ENCODE measurements around the gene RABGAP1L. TPM values are rescaled to one million over a fixed set of nuclear protein-coding genes. Genes with fewer than 3 reads are reported as not detected.

RABGAP1L gene
- polyA plus RNA-seq, 3 donors: 35.2 to 75.3 (median 63.3) TPM

DNA sequence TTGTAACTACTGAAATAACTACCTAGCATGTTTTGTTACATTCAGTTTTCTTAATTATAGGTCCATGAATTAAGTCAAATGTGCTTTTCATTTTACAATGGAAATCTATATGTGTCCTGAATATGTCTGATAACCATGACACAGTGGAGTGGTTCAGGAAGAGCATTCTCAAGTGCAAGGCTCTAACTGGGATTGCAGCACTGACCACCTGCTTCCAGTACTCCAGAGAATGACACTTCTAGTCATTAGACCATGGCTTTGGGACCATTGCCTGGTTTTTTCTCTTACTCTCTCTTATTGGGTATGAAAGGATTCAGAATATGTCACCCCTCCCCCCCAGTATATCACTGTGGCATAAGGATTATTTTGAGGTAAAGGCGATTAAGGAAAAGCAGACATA, 635.5 kb downstream of the RABGAP1L start:
- Mint-ChIP-seq H3K4me1 (peaks cover 5% of the 10 kb centered on the region), H3K9me3 (no peaks in the 10 kb centered on the region), H3K27me3 (ENCODE audit: low read depth in 3 of 3) (peaks cover 0 to 3% (median 0%) of the 10 kb centered on the region in 3 donors), H3K36me3 (no peaks in the 10 kb centered on the region), H3K4me3 (no peak overlapping the region), H3K27ac (no peak overlapping the region)
- no peaks in the 10 kb centered on the region for H4K20me1 ChIP-seq (ENCODE audit: insufficient read depth, low read length)
- no peak overlapping the region for H2AFZ ChIP-seq (ENCODE audit: insufficient read depth, low read depth, low read length, poor library complexity, severe bottlenecking)
- no peaks in the 10 kb centered on the region for H3K79me2 ChIP-seq (ENCODE audit: insufficient read depth, low read length)
- no peak overlapping the region for H3K27ac ChIP-seq (ENCODE audit: low read depth in 1 of 2, low read length in 2 of 2)
- no peak for TF ChIP-seq CTCF (IDR thresholded peaks at IDR 0.05)
- H3K9ac ChIP-seq (ENCODE audit: insufficient read depth, low read length, poor library complexity, severe bottlenecking): no peak overlapping the region
- WGBS (ENCODE audit: insufficient coverage): no CpG with 5 or more reads among the region's 1 CpG
- H3K4me1 ChIP-seq (ENCODE audit: control insufficient read depth in 1 of 2, insufficient read depth in 2 of 2, low read length in 2 of 2): peaks cover 7 to 8% of the 10 kb centered on the region in 2 donors
- no peaks in the 10 kb centered on the region for H3K27me3 ChIP-seq (ENCODE audit: control insufficient read depth in 2 of 2, insufficient read depth in 2 of 2, low read length in 2 of 2)
- intact Hi-C loops (cut with micrococcal nuclease): no loop called here
- no peak for DNase-seq
- H3K4me3 ChIP-seq (replicated peaks in 1 of 3; ENCODE audit: low read depth in 2 of 3, low read length in 3 of 3): no peak overlapping the region
- no peak overlapping the region for H3K4me2 ChIP-seq (replicated peaks; ENCODE audit: extremely low read depth, low read length, poor library complexity, severe bottlenecking)
- H3K36me3 ChIP-seq (replicated peaks in 1 of 2; ENCODE audit: control insufficient read depth in 1 of 2, insufficient read depth in 2 of 2, low read length in 2 of 2): no peaks in the 10 kb centered on the region
- no peaks in the 10 kb centered on the region for H3K9me3 ChIP-seq (replicated peaks in 1 of 2; ENCODE audit: control insufficient read depth in 1 of 2, insufficient read depth in 1 of 2, low read length in 2 of 2)

- Histone ChIP-seq H2AFZ (ENCODE audit: insufficient read depth, low read depth, low read length, poor library complexity, severe bottlenecking) (no peak overlapping the region), H3K4me3 (replicated peaks in 1 of 3; ENCODE audit: low read depth in 2 of 3, low read length in 3 of 3) (no peak overlapping the region), H3K4me2 (replicated peaks; ENCODE audit: extremely low read depth, low read length, poor library complexity, severe bottlenecking) (no peak overlapping the region), H3K9ac (ENCODE audit: insufficient read depth, low read length, poor library complexity, severe bottlenecking) (no peak overlapping the region), H3K27ac (ENCODE audit: low read depth in 1 of 2, low read length in 2 of 2) (no peak overlapping the region), H3K79me2 (ENCODE audit: insufficient read depth, low read length) (no peaks in the 10 kb centered on the region), H3K36me3 (replicated peaks in 1 of 2; ENCODE audit: control insufficient read depth in 1 of 2, insufficient read depth in 2 of 2, low read length in 2 of 2) (no peaks in the 10 kb centered on the region), H3K27me3 (ENCODE audit: control insufficient read depth in 2 of 2, insufficient read depth in 2 of 2, low read length in 2 of 2) (no peaks in the 10 kb centered on the region), H3K9me3 (replicated peaks in 1 of 2; ENCODE audit: control insufficient read depth in 1 of 2, insufficient read depth in 1 of 2, low read length in 2 of 2) (no peaks in the 10 kb centered on the region), H4K20me1 (ENCODE audit: insufficient read depth, low read length) (no peaks in the 10 kb centered on the region), H3K4me1 (ENCODE audit: control insufficient read depth in 1 of 2, insufficient read depth in 2 of 2, low read length in 2 of 2) (peaks cover 15 to 17% of the 10 kb centered on the region in 2 donors)
- H3K27me3 Mint-ChIP-seq (ENCODE audit: low read depth in 3 of 3): peaks cover 0 to 3% (median 0%) of the 10 kb centered on the region in 3 donors
- intact Hi-C loops (cut with micrococcal nuclease): no loop called here
- DNase-seq: no peak
- H3K9me3 Mint-ChIP-seq: no peaks in the 10 kb centered on the region
- H3K27ac Mint-ChIP-seq: no peak overlapping the region
- no peak overlapping the region for H3K4me3 Mint-ChIP-seq
- H3K36me3 Mint-ChIP-seq: no peaks in the 10 kb centered on the region
- WGBS (ENCODE audit: insufficient coverage): no CpG with 5 or more reads among the region's 2 CpGs
- TF ChIP-seq CTCF (IDR thresholded peaks at IDR 0.05): no peak
- H3K4me1 Mint-ChIP-seq: peaks cover 5% of the 10 kb centered on the region
Measured at GRCh38 chr1:174795806-174796205, 636.5 kb downstream of the RABGAP1L start.

Measured in CD14-positive monocyte (primary cell).